SK-N-SH (cell line): ENCODE measurements around the gene PTPN13. TPM values are rescaled to one million over a fixed set of nuclear protein-coding genes. Genes with fewer than 3 reads are reported as not detected.

Source experiments
- CTCF ChIA-PET: fragments of 300-600, 350-600 bp; formaldehyde crosslinking; extraction: SDS; loops from one replicate; lab custom pipeline; 2021; lab: Yijun Ruan, JAX
- POLR2A ChIA-PET: fragments of 350-600 bp; sonication (Branson Sonifier 250); formaldehyde crosslinking; extraction: SDS; loops from one replicate; lab custom pipeline; 2020; ENCODE audit warnings: antibody characterized with exemption, inconsistent platforms; lab: Yijun Ruan, JAX
- DNase-seq: peaks from one replicate; pipeline ENCODE4 v3.0.0; 2012
- H2AFZ ChIP-seq: fragments of 200-600 bp; sonication (generic); 2 replicates; pipeline ENCODE4 v1.8.1; 2016; ENCODE audit warnings: antibody characterized with exemption, mild to moderate bottlenecking, low read depth
- H3F3A ChIP-seq: fragments of 200-600 bp; sonication (generic); replicated peaks from 2 replicates; pipeline ENCODE3; 2016; ENCODE audit warnings: antibody characterized with exemption, mild to moderate bottlenecking; ENCODE audit not compliant: insufficient read depth
- H3K27ac ChIP-seq, 2 experiments: fragments of 200-500 bp in 1 of 2; fragments of 200-600 bp in 1 of 2; sonication (Bioruptor generic) in 1 of 2; sonication (generic), shearing (Covaris generic) in 1 of 2; 2 replicates each; pipeline versions ENCODE4 v1.5.1 to v1.6.1; 2014 to 2016; ENCODE audit warnings: low read depth in 2 of 2, inconsistent platforms in 1 of 2, low read length in 1 of 2, mild to moderate bottlenecking in 1 of 2, mixed read lengths in 1 of 2
- H3K27me3 ChIP-seq: fragments of 200-600 bp; sonication (generic), shearing (Covaris generic); 2 replicates; pipeline ENCODE4 v1.6.1; 2016; ENCODE audit warnings: mixed run types; ENCODE audit not compliant: insufficient read depth
- H3K36me3 ChIP-seq, 2 experiments: fragments of 200-500 bp in 1 of 2; fragments of 200-600 bp in 1 of 2; sonication (Bioruptor generic) in 1 of 2; sonication (generic) in 1 of 2; replicated peaks in 1 of 2; 2 replicates each; pipeline versions ENCODE3 to v1.5.1; 2014 to 2016; ENCODE audit warnings: low read length in 1 of 2, mild to moderate bottlenecking in 1 of 2; ENCODE audit not compliant: insufficient read depth in 2 of 2, control insufficient read depth in 1 of 2
- H3K4me1 ChIP-seq, 2 experiments: fragments of 200-500 bp in 1 of 2; fragments of 200-600 bp in 1 of 2; sonication (Bioruptor generic) in 1 of 2; sonication (generic), shearing (Covaris generic) in 1 of 2; 2 replicates each; pipeline versions ENCODE4 v1.5.1 to v1.6.1; 2014 to 2016; ENCODE audit warnings: low read depth in 1 of 2, low read length in 1 of 2, mixed run types in 1 of 2; ENCODE audit not compliant: insufficient read depth in 2 of 2, control insufficient read depth in 1 of 2
- H3K4me2 ChIP-seq: fragments of 200-600 bp; sonication (generic), shearing (Covaris generic); 2 replicates; pipeline ENCODE4 v1.6.1; 2017; ENCODE audit warnings: mixed run types
- H3K4me3 ChIP-seq, 2 experiments: fragments of 200-500 bp in 1 of 2; fragments of 200-600 bp in 1 of 2; sonication (Bioruptor generic) in 1 of 2; sonication (generic), shearing (Covaris generic) in 1 of 2; 2 replicates each; pipeline versions ENCODE4 v1.5.1 to v1.8.1; 2014 to 2016; ENCODE audit warnings: low read depth in 2 of 2, inconsistent platforms in 1 of 2, low read length in 1 of 2, mild to moderate bottlenecking in 1 of 2, mixed read lengths in 1 of 2, moderate library complexity in 1 of 2
- H3K79me2 ChIP-seq: fragments of 200-600 bp; sonication (generic); 2 replicates; pipeline ENCODE4 v1.8.1; 2017; ENCODE audit warnings: mild to moderate bottlenecking; ENCODE audit not compliant: insufficient read depth
- H3K9ac ChIP-seq: fragments of 200-600 bp; sonication (generic); 2 replicates; pipeline ENCODE4 v1.6.1; 2017; ENCODE audit warnings: mixed run types
- H3K9me2 ChIP-seq: fragments of 200-600 bp; sonication (generic); 2 replicates; pipeline ENCODE4 v1.6.1; 2017; ENCODE audit warnings: mixed run types
- H3K9me3 ChIP-seq: fragments of 200-600 bp; sonication (generic); 2 replicates; pipeline ENCODE4 v1.6.1; 2017; ENCODE audit warnings: mixed run types, mild to moderate bottlenecking, moderate library complexity
- H4K20me1 ChIP-seq: fragments of 200-600 bp; sonication (generic); 2 replicates; pipeline ENCODE4 v1.6.1; 2017; ENCODE audit warnings: mild to moderate bottlenecking, mixed run types; ENCODE audit not compliant: insufficient read depth
- EZH2phosphoT487 ChIP-seq: fragments of 200-600 bp; sonication (generic); IDR thresholded peaks from 2 replicates; pipeline ENCODE4 v1.6.1; 2017; ENCODE audit warnings: low read depth, mixed run types, mild to moderate bottlenecking, antibody characterized with exemption, moderate library complexity, borderline replicate concordance
- FOSL2 ChIP-seq: IDR thresholded peaks from 2 replicates; pipeline ENCODE4 v1.4.0; 2012; ENCODE audit warnings: low read depth, mild to moderate bottlenecking, moderate library complexity, borderline replicate concordance
- FOXM1 ChIP-seq: IDR thresholded peaks from 2 replicates; pipeline ENCODE4 v1.4.0; 2012; ENCODE audit warnings: low read depth, mild to moderate bottlenecking
- POLR2AphosphoS5 ChIP-seq: IDR thresholded peaks from 2 replicates; pipeline ENCODE4 v1.6.1; 2012; ENCODE audit warnings: low read depth, low read length
- RCOR1 ChIP-seq: fragments of 150-350 bp; IDR thresholded peaks from 2 replicates; pipeline ENCODE4 v1.6.1; 2017; ENCODE audit warnings: antibody characterized with exemption, low read length
- SMC3 ChIP-seq: IDR thresholded peaks from 2 replicates; pipeline ENCODE4 v1.6.1; 2012; ENCODE audit warnings: low read depth, low read length, improper control_type of control experiment
- WGBS: methylation state at CpG from one replicate; pipeline ENCODE4 v1.1.6; 2017; ENCODE audit warnings: low lambda C conversion rate; 5-methylcytosine and 5-hydroxymethylcytosine counted together
- polyA plus RNA-seq, 3 experiments: library from polyadenylated mRNA; depleted of rRNA; stranded (reverse); fragments of >200 nt; gene quantifications; 2 replicates each; pipeline ENCODE4 v1.2.3, GENCODE V29; 2012
- TF ChIP-seq, protein P1 (sequence below): IDR thresholded peaks from 2 replicates; pipeline ENCODE4 v1.6.1; 2012; ENCODE audit warnings: mild to moderate bottlenecking, low read depth, low read length, moderate library complexity
- TF ChIP-seq, protein P2 (sequence below): fragments of 200-600 bp; sonication (generic); IDR thresholded peaks from 2 replicates; pipeline ENCODE4 v1.6.1; 2017; ENCODE audit warnings: antibody characterized with exemption, mild to moderate bottlenecking, moderate library complexity
- TF ChIP-seq, protein P3 (sequence below): IDR thresholded peaks from 2 replicates; pipeline ENCODE4 v1.4.0; 2012; ENCODE audit warnings: low read depth, borderline replicate concordance

Gene PTPN13
- polyA plus RNA-seq, 1 of the 3 experiments (the other 2 are of a cell fraction) = 5.5 TPM

DNA sequence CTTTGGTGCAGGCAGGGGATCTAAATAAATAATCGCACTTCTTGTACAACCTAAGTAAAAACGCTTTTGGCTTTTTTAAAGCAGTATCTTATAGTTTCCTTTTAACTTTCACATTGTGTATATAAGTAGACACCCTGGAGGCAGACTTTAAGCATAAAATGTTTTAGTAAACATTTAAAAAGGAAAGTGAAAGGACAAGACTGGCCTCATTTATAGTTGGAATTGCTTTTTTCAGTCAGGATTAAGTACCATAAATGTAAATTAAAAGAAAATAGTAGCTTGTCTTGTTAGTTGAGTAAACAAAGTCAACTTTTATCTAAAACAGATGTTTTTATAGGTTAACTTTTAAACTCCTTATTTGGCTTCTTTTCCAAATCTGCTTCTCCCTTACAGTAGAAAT, 39.7 kb downstream of the PTPN13 start:
- Histone ChIP-seq H3K9me3 (no peaks in the 10 kb centered on the region), H2AFZ (no peak overlapping the region), H3K4me3 (peak overlapping the region in 1 of 2 experiments; percentile 11; a peak in 1 of 4 replicates), H3K27ac (no peak overlapping the region), H3F3A (no peaks in the 10 kb centered on the region), H3K9ac (no peak overlapping the region), H3K79me2 (no peaks in the 10 kb centered on the region), H3K4me1 (no peaks in the 10 kb centered on the region; a peak in 1 of 4 replicates), H3K36me3 (peaks cover 0 to 5% of the 10 kb centered on the region in 2 experiments), H3K27me3 (no peaks in the 10 kb centered on the region), H3K4me2 (peak overlapping the region; percentile 57; the same call in 1 of the 2 replicates), H4K20me1 (no peaks in the 10 kb centered on the region), H3K9me2 (no peaks in the 10 kb centered on the region)
- no peak for DNase-seq
- ChIA-PET CTCF (interaction anchor here (1.9 kb wide), 1 partner anchor 135 kb away, joined by 5 read pairs; no protein-coding TSS in a partner anchor), POLR2A (no interaction called here)
- TF ChIP-seq FOSL2 = no peak
- TF ChIP-seq, protein P1, sequence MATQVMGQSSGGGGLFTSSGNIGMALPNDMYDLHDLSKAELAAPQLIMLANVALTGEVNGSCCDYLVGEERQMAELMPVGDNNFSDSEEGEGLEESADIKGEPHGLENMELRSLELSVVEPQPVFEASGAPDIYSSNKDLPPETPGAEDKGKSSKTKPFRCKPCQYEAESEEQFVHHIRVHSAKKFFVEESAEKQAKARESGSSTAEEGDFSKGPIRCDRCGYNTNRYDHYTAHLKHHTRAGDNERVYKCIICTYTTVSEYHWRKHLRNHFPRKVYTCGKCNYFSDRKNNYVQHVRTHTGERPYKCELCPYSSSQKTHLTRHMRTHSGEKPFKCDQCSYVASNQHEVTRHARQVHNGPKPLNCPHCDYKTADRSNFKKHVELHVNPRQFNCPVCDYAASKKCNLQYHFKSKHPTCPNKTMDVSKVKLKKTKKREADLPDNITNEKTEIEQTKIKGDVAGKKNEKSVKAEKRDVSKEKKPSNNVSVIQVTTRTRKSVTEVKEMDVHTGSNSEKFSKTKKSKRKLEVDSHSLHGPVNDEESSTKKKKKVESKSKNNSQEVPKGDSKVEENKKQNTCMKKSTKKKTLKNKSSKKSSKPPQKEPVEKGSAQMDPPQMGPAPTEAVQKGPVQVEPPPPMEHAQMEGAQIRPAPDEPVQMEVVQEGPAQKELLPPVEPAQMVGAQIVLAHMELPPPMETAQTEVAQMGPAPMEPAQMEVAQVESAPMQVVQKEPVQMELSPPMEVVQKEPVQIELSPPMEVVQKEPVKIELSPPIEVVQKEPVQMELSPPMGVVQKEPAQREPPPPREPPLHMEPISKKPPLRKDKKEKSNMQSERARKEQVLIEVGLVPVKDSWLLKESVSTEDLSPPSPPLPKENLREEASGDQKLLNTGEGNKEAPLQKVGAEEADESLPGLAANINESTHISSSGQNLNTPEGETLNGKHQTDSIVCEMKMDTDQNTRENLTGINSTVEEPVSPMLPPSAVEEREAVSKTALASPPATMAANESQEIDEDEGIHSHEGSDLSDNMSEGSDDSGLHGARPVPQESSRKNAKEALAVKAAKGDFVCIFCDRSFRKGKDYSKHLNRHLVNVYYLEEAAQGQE = no peak
- TF ChIP-seq FOXM1 = no peak
- no peak for TF ChIP-seq SMC3
- TF ChIP-seq POLR2AphosphoS5 = no peak
- TF ChIP-seq, protein P2, sequence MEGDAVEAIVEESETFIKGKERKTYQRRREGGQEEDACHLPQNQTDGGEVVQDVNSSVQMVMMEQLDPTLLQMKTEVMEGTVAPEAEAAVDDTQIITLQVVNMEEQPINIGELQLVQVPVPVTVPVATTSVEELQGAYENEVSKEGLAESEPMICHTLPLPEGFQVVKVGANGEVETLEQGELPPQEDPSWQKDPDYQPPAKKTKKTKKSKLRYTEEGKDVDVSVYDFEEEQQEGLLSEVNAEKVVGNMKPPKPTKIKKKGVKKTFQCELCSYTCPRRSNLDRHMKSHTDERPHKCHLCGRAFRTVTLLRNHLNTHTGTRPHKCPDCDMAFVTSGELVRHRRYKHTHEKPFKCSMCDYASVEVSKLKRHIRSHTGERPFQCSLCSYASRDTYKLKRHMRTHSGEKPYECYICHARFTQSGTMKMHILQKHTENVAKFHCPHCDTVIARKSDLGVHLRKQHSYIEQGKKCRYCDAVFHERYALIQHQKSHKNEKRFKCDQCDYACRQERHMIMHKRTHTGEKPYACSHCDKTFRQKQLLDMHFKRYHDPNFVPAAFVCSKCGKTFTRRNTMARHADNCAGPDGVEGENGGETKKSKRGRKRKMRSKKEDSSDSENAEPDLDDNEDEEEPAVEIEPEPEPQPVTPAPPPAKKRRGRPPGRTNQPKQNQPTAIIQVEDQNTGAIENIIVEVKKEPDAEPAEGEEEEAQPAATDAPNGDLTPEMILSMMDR = no peak
- no peak for TF ChIP-seq RCOR1
- TF ChIP-seq, protein P3, sequence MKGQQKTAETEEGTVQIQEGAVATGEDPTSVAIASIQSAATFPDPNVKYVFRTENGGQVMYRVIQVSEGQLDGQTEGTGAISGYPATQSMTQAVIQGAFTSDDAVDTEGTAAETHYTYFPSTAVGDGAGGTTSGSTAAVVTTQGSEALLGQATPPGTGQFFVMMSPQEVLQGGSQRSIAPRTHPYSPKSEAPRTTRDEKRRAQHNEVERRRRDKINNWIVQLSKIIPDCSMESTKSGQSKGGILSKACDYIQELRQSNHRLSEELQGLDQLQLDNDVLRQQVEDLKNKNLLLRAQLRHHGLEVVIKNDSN = no peak
- TF ChIP-seq EZH2phosphoT487 = no peak
- 88% methylated on average over 2 of the region's 2 CpGs for WGBS

DNA sequence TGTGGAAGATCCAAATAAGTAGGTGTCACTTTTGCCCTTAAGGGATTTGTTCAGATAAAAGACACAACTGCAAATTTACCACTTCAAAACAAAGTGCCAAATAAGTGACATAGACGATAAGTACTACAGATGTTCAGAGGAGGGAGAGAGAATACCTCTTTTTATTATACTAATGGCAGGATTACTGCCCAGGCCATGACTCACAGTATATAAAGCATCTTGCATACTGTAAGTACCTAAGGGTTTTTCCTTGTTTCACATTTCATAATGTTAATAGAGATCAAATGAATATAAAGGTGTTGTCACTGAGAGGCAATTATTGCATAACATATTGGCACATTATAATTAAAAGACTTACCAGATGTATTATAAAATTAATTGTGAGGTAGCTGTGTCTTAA, 46.4 kb downstream of the PTPN13 start:
- no peaks in the 10 kb centered on the region for H3K27me3 ChIP-seq
- H4K20me1 ChIP-seq = no peaks in the 10 kb centered on the region
- H3K4me3 ChIP-seq = no peak overlapping the region
- ChIA-PET CTCF (no interaction called here), POLR2A (no interaction called here)
- no peaks in the 10 kb centered on the region for H3K79me2 ChIP-seq
- no peak overlapping the region for H3K4me2 ChIP-seq
- no peaks in the 10 kb centered on the region for H3F3A ChIP-seq
- no peak overlapping the region for H2AFZ ChIP-seq
- H3K36me3 ChIP-seq = peaks cover 0 to 6% of the 10 kb centered on the region in 2 experiments
- H3K9me2 ChIP-seq = no peaks in the 10 kb centered on the region
- H3K9ac ChIP-seq = no peak overlapping the region
- TF ChIP-seq POLR2AphosphoS5 = no peak
- no peak for DNase-seq
- H3K4me1 ChIP-seq = no peaks in the 10 kb centered on the region
- no peak overlapping the region for H3K27ac ChIP-seq
- no peaks in the 10 kb centered on the region for H3K9me3 ChIP-seq
- WGBS = 86% methylated on average over 1 of the region's 1 CpG
